Measurements from ENCODE around the gene TREM2.
A peak's percentile ranks its signal among the peaks of the same experiment; 100 is the strongest.
"Not testable (repeated sequence)": the region's sequence is repeated elsewhere in the genome, so short reads cannot be mapped to it uniquely, and the experiment has no call there.

TREM2 gene

GRCh38 chr6:41162687-41163418, at the start of gene TREM2:
TREM2 (minus strand) TSS chr6:41163116; CDS start chr6:41163082, 34 bp downstream.
- no peak for DNase-seq (ENCODE audit: low read depth in 2 of 2)

- DNase-seq (ENCODE audit: low read depth in 2 of 2): no peak
Measured at GRCh38 chr6:41209547-41210320, 46.8 kb upstream of the TREM2 start.

GRCh38 chr6:41208439-41209106, 45.7 kb upstream of the TREM2 start:
- no peak for DNase-seq (ENCODE audit: low read depth in 2 of 2)

GRCh38 chr6:41204156-41204555, 41.2 kb upstream of the TREM2 start:
- no peak for DNase-seq (ENCODE audit: low read depth in 2 of 2)

GRCh38 chr6:41201764-41202173, 38.9 kb upstream of the TREM2 start:
- DNase-seq (ENCODE audit: low read depth in 2 of 2): no peak

GRCh38 chr6:41200901-41201763, 38.2 kb upstream of the TREM2 start, which contains the start of gene TREML2:
TREML2 (minus strand) TSS chr6:41201149; CDS start chr6:41201008, 141 bp downstream.
- peak in 1 of 2 donors; percentile 17 for DNase-seq (ENCODE audit: low read depth in 2 of 2)

- peak; percentile 22 to 27 for DNase-seq (ENCODE audit: low read depth in 2 of 2)
Measured at GRCh38 chr6:41200296-41200900, 37.5 kb upstream of the TREM2 start.

GRCh38 chr6:41199552-41200246, 36.8 kb upstream of the TREM2 start:
- DNase-seq (ENCODE audit: low read depth in 2 of 2): no peak

GRCh38 chr6:41197234-41197633, 34.3 kb upstream of the TREM2 start:
- no peak for DNase-seq (ENCODE audit: low read depth in 2 of 2)

- no peak for DNase-seq (ENCODE audit: low read depth in 2 of 2)
Measured at GRCh38 chr6:41194386-41194785, 31.5 kb upstream of the TREM2 start.

- DNase-seq (ENCODE audit: low read depth in 2 of 2): no peak
Measured at GRCh38 chr6:41193884-41194283, 31.0 kb upstream of the TREM2 start.

GRCh38 chr6:41193171-41193734, 30.3 kb upstream of the TREM2 start:
- DNase-seq (ENCODE audit: low read depth in 2 of 2): no peak

GRCh38 chr6:41191569-41191968, 28.7 kb upstream of the TREM2 start:
- peak in 1 of 2 donors; percentile 40 for DNase-seq (ENCODE audit: low read depth in 2 of 2)

- no peak for DNase-seq (ENCODE audit: low read depth in 2 of 2)
Measured at GRCh38 chr6:41190791-41191190, 27.9 kb upstream of the TREM2 start.

- DNase-seq (ENCODE audit: low read depth in 2 of 2): no peak
Measured at GRCh38 chr6:41189967-41190366, 27.1 kb upstream of the TREM2 start.

- not testable (repeated sequence) for DNase-seq (ENCODE audit: low read depth in 2 of 2)
Measured at GRCh38 chr6:41189046-41189445, 26.1 kb upstream of the TREM2 start.

GRCh38 chr6:41187924-41188886, 25.3 kb upstream of the TREM2 start:
- no peak for DNase-seq (ENCODE audit: low read depth in 2 of 2)

GRCh38 chr6:41186031-41186562, 23.2 kb upstream of the TREM2 start:
- no peak for DNase-seq (ENCODE audit: low read depth in 2 of 2)

GRCh38 chr6:41184761-41185160, 21.8 kb upstream of the TREM2 start:
- no peak for DNase-seq (ENCODE audit: low read depth in 2 of 2)
